Measurements from ENCODE around the gene GMFB. TPM values are rescaled to one million over a fixed set of nuclear protein-coding genes. Genes with fewer than 3 reads are reported as not detected.

The GMFB gene
- total and polyA plus RNA-seq, 2 donors (not counting 3 experiments of a cell fraction or from before 2014, with no cell fraction given), result 10.1 to 52.0 TPM

GRCh38 chr14:54427871-54428270 is 60.9 kb downstream of the GMFB start:
- dilution Hi-C loops (cut with MboI; ENCODE audit: extremely low pct_ligation_motif_present, low sequenced_read_pairs), result no loop called here
- BruUV-seq (replicated peaks), result no TSS peak

More at GRCh38 chr14:54427871-54428270, 60.9 kb downstream of the GMFB start:
- FAIRE-seq, result no peak
- H3K9me1 ChIP-seq (replicated peaks; ENCODE audit: control insufficient read depth, extremely low read depth, insufficient read depth, low read length), result no peaks in the 10 kb centered on the region
- H3K4me3 ChIP-seq (replicated peaks in 1 of 3; ENCODE audit: insufficient read depth in 1 of 3, low read depth in 1 of 3, low read length in 3 of 3), result no peak overlapping the region
- H3K79me2 ChIP-seq (ENCODE audit: control insufficient read depth, insufficient read depth, low read length), result peaks cover 15% of the 10 kb centered on the region
- H3K27ac ChIP-seq (ENCODE audit: insufficient read depth, low read depth, low read length), result no peak overlapping the region
- no peak overlapping the region for H3K4me2 ChIP-seq (ENCODE audit: insufficient read depth, low read length)
- H3K36me3 ChIP-seq (ENCODE audit: control insufficient read depth in 2 of 2, extremely low read depth in 1 of 2, insufficient read depth in 2 of 2, low read length in 2 of 2), result peaks cover 15 to 16% of the 10 kb centered on the region in 2 experiments
- H3K27me3 ChIP-seq (ENCODE audit: control insufficient read depth in 2 of 2, insufficient read depth in 2 of 2, low read length in 2 of 2), result no peaks in the 10 kb centered on the region
- CTCF ChIA-PET, result no interaction called here
- H4K20me1 ChIP-seq (replicated peaks; ENCODE audit: control insufficient read depth, extremely low read depth, insufficient read depth, low read length), result no peaks in the 10 kb centered on the region
- H3K4me1 ChIP-seq (ENCODE audit: control insufficient read depth, extremely low read depth, insufficient read depth, low read length), result no peaks in the 10 kb centered on the region
- DNase-seq (ENCODE audit: low read depth, low spot score), result no peak
- POLR2A ChIA-PET, result no interaction called here
- no peaks in the 10 kb centered on the region for H3K9me3 ChIP-seq (replicated peaks; ENCODE audit: control insufficient read depth, insufficient read depth, low read length)
- no peak overlapping the region for H2AFZ ChIP-seq (ENCODE audit: low read depth, low read length)
- TF ChIP-seq FOS (IDR thresholded peaks at IDR 0.05; ENCODE audit: borderline replicate concordance, insufficient read depth, low read length), result no peak
- no peak for TF ChIP-seq POLR2AphosphoS5 (IDR thresholded peaks at IDR 0.05; ENCODE audit: insufficient read depth, low read depth, low read length)
- no peak for TF ChIP-seq MYC (IDR thresholded peaks at IDR 0.05; ENCODE audit: low read depth, low read length)
- TF ChIP-seq CTCF (IDR thresholded peaks at IDR 0.05; ENCODE audit: extremely low read depth in 1 of 2, insufficient read depth in 1 of 2, low read depth in 1 of 2, low read length in 2 of 2), result no peak
- no peak for TF ChIP-seq MAX (IDR thresholded peaks at IDR 0.05; ENCODE audit: insufficient read depth, insufficient read length)
- TF ChIP-seq JUN (IDR thresholded peaks at IDR 0.05; ENCODE audit: borderline replicate concordance, insufficient read depth, insufficient read length, low read depth), result no peak
- TF ChIP-seq EZH2 (IDR thresholded peaks at IDR 0.05; ENCODE audit: borderline replicate concordance, low read depth, low read length, severe bottlenecking), result no peak
- no peak for TF ChIP-seq GATA2 (IDR thresholded peaks at IDR 0.05; ENCODE audit: insufficient read depth, insufficient read length, low read depth, low read length)
- no peak for TF ChIP-seq POLR2A (IDR thresholded peaks at IDR 0.05; ENCODE audit: low read depth, low read length)
- intact Hi-C loops (cut with micrococcal nuclease), result no loop called here
- no peak overlapping the region for H3K9ac ChIP-seq (replicated peaks; ENCODE audit: extremely low read depth, insufficient read depth, low read length)
